A549 (cell line): ENCODE results near the gene PAGE4. TPM values are rescaled to one million over a fixed set of nuclear protein-coding genes. Genes with fewer than 3 reads are reported as not detected.
A peak's percentile ranks its signal among the peaks of the same experiment; 100 is the strongest.

Experiments
- ATAC-seq, 2 experiments: fragments of 200-7000 bp in 1 of 2; fragments of >200 bp in 1 of 2; cut with Nextera tagmentation in 1 of 2; cut with Tn5 transposase in 1 of 2; 3 replicates each; pipeline versions ENCODE4 v1.8.0 to v1.9.1; 2018 to 2020; ENCODE audit warnings: mild to moderate bottlenecking in 1 of 2, moderate library complexity in 1 of 2
- CTCF ChIA-PET: fragments of 300-600 bp; sonication (Branson Sonifier 250); formaldehyde crosslinking; extraction: SDS; loops from one replicate; lab custom pipeline; 2021; ENCODE audit warnings: antibody characterized with exemption, inconsistent platforms; lab: Yijun Ruan, JAX
- POLR2A ChIA-PET: fragments of 350-600 bp; formaldehyde crosslinking; extraction: SDS; loops from one replicate; lab custom pipeline; 2021; ENCODE audit warnings: antibody characterized with exemption, inconsistent platforms; lab: Yijun Ruan, JAX
- DNase-seq, 2 experiments: peaks; one replicate each; pipeline versions ENCODE4 v3.0.0 to v3.0.0-alpha.2; 2011 to 2016; ENCODE audit warnings: low read depth in 1 of 2, low spot score in 1 of 2
- FAIRE-seq: peaks from 2 replicates; lab custom pipeline; 2011; peaks lifted over from hg19 to GRCh38; lab: Jason Lieb, UNC
- H3K27ac ChIP-seq, 2 experiments: fragments of >200 bp; sonication (Bioruptor Twin); formaldehyde crosslinking; 3 replicates each; pipeline ENCODE4 v1.5.1; 2016 to 2017
- H3K4me1 ChIP-seq: fragments of >200 bp; sonication (Bioruptor Twin); formaldehyde crosslinking; 3 replicates; pipeline ENCODE4 v1.6.1; 2016
- H3K4me2 ChIP-seq: fragments of >200 bp; sonication (Bioruptor Twin); formaldehyde crosslinking; 3 replicates; pipeline ENCODE4 v1.6.1; 2016
- H3K4me3 ChIP-seq: fragments of >200 bp; sonication (Bioruptor Twin); formaldehyde crosslinking; 3 replicates; pipeline ENCODE4 v1.5.1; 2016
- H3K9me3 ChIP-seq: fragments of >200 bp; sonication (Bioruptor Twin); formaldehyde crosslinking; 3 replicates; pipeline ENCODE4 v1.6.1; 2016
- EP300 ChIP-seq, 2 experiments: fragments of >200 bp; sonication (Bioruptor Twin); formaldehyde crosslinking; IDR thresholded peaks; 2 replicates in 1 of 2; 3 replicates in 1 of 2; pipeline ENCODE4 v1.6.1; 2016 to 2017
- FOXS1 ChIP-seq: fragments of 250-450 bp; sonication (Bioruptor Pico); IDR thresholded peaks from 2 replicates; pipeline ENCODE4 v1.5.0; 2020; ENCODE audit warnings: mild to moderate bottlenecking, moderate library complexity
- HES2 ChIP-seq: fragments of >200 bp; sonication (Bioruptor Twin); formaldehyde crosslinking; IDR thresholded peaks from 2 replicates; pipeline ENCODE4 v1.6.1; 2016
- HOXB13 ChIP-seq: fragments of 250-450 bp; sonication (Bioruptor Pico); IDR thresholded peaks from 2 replicates; pipeline ENCODE4 v1.5.0; 2020; ENCODE audit warnings: low read depth, mild to moderate bottlenecking, moderate library complexity
- MAFK ChIP-seq: fragments of 450-650 bp; IDR thresholded peaks from 2 replicates; pipeline ENCODE4 v1.6.1; 2014; ENCODE audit not compliant: partially characterized antibody
- MAZ ChIP-seq: fragments of 150-350 bp; IDR thresholded peaks from 2 replicates; pipeline ENCODE4 v1.6.1; 2014; ENCODE audit warnings: antibody characterized with exemption, low read depth, low read length, borderline replicate concordance
- NFE2L2 ChIP-seq: fragments of 150-350 bp; conservative IDR thresholded peaks from 2 replicates; pipeline ENCODE4 v1.6.1; 2014; ENCODE audit warnings: low read length
- RARB ChIP-seq: fragments of 250-450 bp; sonication (Bioruptor Pico); IDR thresholded peaks from 2 replicates; pipeline ENCODE4 v1.8.0; 2021; ENCODE audit warnings: mild to moderate bottlenecking, moderate library complexity
- RFX5 ChIP-seq: fragments of 450-650 bp; IDR thresholded peaks from 2 replicates; pipeline ENCODE4 v1.7.1; 2014; ENCODE audit warnings: antibody characterized with exemption, mild to moderate bottlenecking, moderate library complexity
- SMC3 ChIP-seq: fragments of >200 bp; sonication (Bioruptor Twin); formaldehyde crosslinking; IDR thresholded peaks from 3 replicates; pipeline ENCODE4 v1.6.1; 2018; ENCODE audit warnings: inconsistent platforms
- TFCP2L1 ChIP-seq: fragments of 250-450 bp; sonication (Bioruptor Pico); IDR thresholded peaks from 2 replicates; pipeline ENCODE4 v1.5.0; 2021; ENCODE audit warnings: mild to moderate bottlenecking
- ZFP36 ChIP-seq: fragments of 450-650 bp; IDR thresholded peaks from 2 replicates; pipeline ENCODE4 v1.6.1; 2014; ENCODE audit warnings: borderline replicate concordance; ENCODE audit not compliant: partially characterized antibody
- WGBS: methylation state at CpG from one replicate; pipeline ENCODE4 v1.1.6; 2017; ENCODE audit errors: missing lambda C conversion rate; 5-methylcytosine and 5-hydroxymethylcytosine counted together
- polyA plus RNA-seq, 4 experiments: library from polyadenylated mRNA; depleted of rRNA in 3 of 4; stranded (reverse); fragments of >200 nt; fragmentation: RNase III in 1 of 4; extraction: RNeasy Plus Mini Kit Qiagen cat#74134 plus additional on column Dnase treatment in 1 of 4; gene quantifications; 2 replicates in 3 of 4; 3 replicates in 1 of 4; pipeline ENCODE4 v1.2.3, GENCODE V29; 2011 to 2017
- TF ChIP-seq, protein P1 (sequence below): IDR thresholded peaks from 2 replicates; pipeline ENCODE4 v1.6.1; 2012
- TF ChIP-seq, protein P2 (sequence below): fragments of 250-450 bp; sonication (Bioruptor Pico); IDR thresholded peaks from 2 replicates; pipeline ENCODE4 v1.5.0; 2021; ENCODE audit warnings: mild to moderate bottlenecking, moderate library complexity, borderline replicate concordance

PAGE4 gene
- polyA plus RNA-seq, 2 of the 4 experiments (the other 2 are of a cell fraction), result not detected

DNA sequence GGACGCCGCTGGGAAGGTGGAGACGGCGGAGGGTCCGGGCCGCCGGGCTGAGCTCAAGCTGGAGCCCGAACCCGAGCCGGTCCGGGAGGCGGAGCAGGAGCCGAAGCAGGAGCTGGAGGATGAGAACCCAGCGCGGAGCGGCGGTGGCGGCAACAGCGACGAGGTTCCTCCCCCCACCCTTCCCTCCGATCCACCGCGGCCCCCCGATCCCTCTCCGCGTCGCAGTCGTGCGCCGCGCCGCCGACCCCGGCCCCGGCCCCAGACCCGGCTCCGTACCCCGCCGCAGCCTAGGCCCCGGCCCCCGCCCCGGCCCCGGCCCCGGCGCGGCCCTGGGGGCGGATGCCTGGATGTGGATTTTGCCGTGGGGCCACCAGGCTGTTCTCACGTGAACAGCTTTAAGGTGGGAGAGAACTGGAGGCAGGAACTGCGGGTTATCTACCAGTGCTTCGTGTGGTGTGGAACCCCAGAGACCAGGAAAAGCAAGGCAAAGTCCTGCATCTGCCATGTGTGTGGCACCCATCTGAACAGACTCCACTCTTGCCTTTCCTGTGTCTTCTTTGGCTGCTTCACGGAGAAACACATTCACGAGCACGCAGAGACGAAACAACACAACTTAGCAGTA is 50.7 kb downstream of the PAGE4 start:
- Histone ChIP-seq H3K4me1 (peaks cover 6% of the 10 kb centered on the region; the same call in 1 of the 3 replicates), H3K9me3 (no peaks in the 10 kb centered on the region), H3K4me2 (peak overlapping the region; percentile 72), H3K27ac (peak overlapping the region; percentile 92 to 98), H3K4me3 (peak overlapping the region; percentile 72)
- no peak for TF ChIP-seq HES2
- FAIRE-seq (no peak), DNase-seq (peak in 1 of 2 experiments; percentile 5), ATAC-seq (peak in 1 of 2 experiments; percentile 51; a peak in 5 of 6 replicates)
- 17% methylated on average over 16 of the region's 55 CpGs for WGBS
- ChIA-PET POLR2A (no interaction called here), CTCF (interaction anchor here (0.7 to 2.3 kb wide), 7 partner anchors 9 to 700 kb away, joined by 3 to 10 read pairs (median 3); no protein-coding TSS in a partner anchor)

DNA sequence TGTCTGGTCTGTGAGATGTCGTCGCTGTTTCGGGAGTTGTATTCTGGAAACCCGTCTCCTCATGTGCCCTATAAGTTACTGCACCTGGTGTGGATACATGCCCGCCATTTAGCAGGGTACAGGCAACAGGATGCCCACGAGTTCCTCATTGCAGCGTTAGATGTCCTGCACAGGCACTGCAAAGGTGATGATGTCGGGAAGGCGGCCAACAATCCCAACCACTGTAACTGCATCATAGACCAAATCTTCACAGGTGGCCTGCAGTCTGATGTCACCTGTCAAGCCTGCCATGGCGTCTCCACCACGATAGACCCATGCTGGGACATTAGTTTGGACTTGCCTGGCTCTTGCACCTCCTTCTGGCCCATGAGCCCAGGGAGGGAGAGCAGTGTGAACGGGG is 51.6 kb downstream of the PAGE4 start:
- H3K4me2 ChIP-seq, result peak overlapping the region; percentile 72; the same call in 2 of the 3 replicates
- no peak for DNase-seq
- no peaks in the 10 kb centered on the region for H3K9me3 ChIP-seq
- CTCF ChIA-PET, result interaction anchor here (1.0 to 2.3 kb wide), 5 partner anchors 8 to 700 kb away, joined by 3 to 10 read pairs (median 4); no protein-coding TSS in a partner anchor
- no peak for TF ChIP-seq RARB (CRISPR knock-in tag)
- TF ChIP-seq TFCP2L1, result no peak
- TF ChIP-seq NFE2L2, result no peak
- TF ChIP-seq RFX5, result no peak
- no peak for TF ChIP-seq EP300 (IDR thresholded peaks at IDR 0.05)
- TF ChIP-seq, protein P1, sequence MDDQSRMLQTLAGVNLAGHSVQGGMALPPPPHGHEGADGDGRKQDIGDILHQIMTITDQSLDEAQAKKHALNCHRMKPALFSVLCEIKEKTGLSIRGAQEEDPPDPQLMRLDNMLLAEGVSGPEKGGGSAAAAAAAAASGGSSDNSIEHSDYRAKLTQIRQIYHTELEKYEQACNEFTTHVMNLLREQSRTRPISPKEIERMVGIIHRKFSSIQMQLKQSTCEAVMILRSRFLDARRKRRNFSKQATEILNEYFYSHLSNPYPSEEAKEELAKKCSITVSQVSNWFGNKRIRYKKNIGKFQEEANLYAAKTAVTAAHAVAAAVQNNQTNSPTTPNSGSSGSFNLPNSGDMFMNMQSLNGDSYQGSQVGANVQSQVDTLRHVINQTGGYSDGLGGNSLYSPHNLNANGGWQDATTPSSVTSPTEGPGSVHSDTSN, result no peak
- TF ChIP-seq, protein P2, sequence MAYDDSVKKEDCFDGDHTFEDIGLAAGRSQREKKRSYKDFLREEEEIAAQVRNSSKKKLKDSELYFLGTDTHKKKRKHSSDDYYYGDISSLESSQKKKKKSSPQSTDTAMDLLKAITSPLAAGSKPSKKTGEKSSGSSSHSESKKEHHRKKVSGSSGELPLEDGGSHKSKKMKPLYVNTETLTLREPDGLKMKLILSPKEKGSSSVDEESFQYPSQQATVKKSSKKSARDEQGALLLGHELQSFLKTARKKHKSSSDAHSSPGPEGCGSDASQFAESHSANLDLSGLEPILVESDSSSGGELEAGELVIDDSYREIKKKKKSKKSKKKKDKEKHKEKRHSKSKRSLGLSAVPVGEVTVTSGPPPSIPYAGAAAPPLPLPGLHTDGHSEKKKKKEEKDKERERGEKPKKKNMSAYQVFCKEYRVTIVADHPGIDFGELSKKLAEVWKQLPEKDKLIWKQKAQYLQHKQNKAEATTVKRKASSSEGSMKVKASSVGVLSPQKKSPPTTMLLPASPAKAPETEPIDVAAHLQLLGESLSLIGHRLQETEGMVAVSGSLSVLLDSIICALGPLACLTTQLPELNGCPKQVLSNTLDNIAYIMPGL (CRISPR knock-in tag), result no peak
- no peak for TF ChIP-seq MAZ
- no peak for TF ChIP-seq FOXS1 (CRISPR knock-in tag)
- TF ChIP-seq SMC3, result no peak
- TF ChIP-seq ZFP36, result no peak
- TF ChIP-seq MAFK, result no peak
- no peak for TF ChIP-seq HOXB13 (CRISPR knock-in tag)
- TF ChIP-seq, all 56 proteins: peak for 0
- no peak for ATAC-seq
- peaks cover 6% of the 10 kb centered on the region; the same call in 1 of the 3 replicates for H3K4me1 ChIP-seq
- H3K4me3 ChIP-seq, result no peak overlapping the region
- POLR2A ChIA-PET, result no interaction called here
- whole genome bisulfite sequencing, result 98% methylated on average over 8 of the region's 12 CpGs
- H3K27ac ChIP-seq, result no peak overlapping the region
- no peak for FAIRE-seq

Other genes starting within 250 kb of the PAGE4 start
- gene GAGE12H, start 249.4 kb upstream of the PAGE4 start, polyA plus RNA-seq (2011; rRNA removed), result not detected in 2 replicates
- not detected in 3 replicates for gene GAGE12H, start 249.4 kb upstream of the PAGE4 start, polyA plus RNA-seq (2017; fragmentation: RNase III; extraction: RNeasy Plus Mini Kit Qiagen cat#74134 plus additional on column Dnase treatment)
- gene GAGE2A, start 239.8 kb upstream of the PAGE4 start, polyA plus RNA-seq (2011; rRNA removed), result not detected in 2 replicates
- not detected in 3 replicates for gene GAGE2A, start 239.8 kb upstream of the PAGE4 start, polyA plus RNA-seq (2017; fragmentation: RNase III; extraction: RNeasy Plus Mini Kit Qiagen cat#74134 plus additional on column Dnase treatment)
- not detected in 2 replicates for gene GAGE1, start 230.3 kb upstream of the PAGE4 start, polyA plus RNA-seq (2011; rRNA removed)
- gene GAGE1, start 230.3 kb upstream of the PAGE4 start, polyA plus RNA-seq (2017; fragmentation: RNase III; extraction: RNeasy Plus Mini Kit Qiagen cat#74134 plus additional on column Dnase treatment), result not detected in 3 replicates
- 0.17 and 0.26 TPM in 2 replicates for gene PAGE1, start 133.3 kb upstream of the PAGE4 start, polyA plus RNA-seq (2011; rRNA removed)
- gene PAGE1, start 133.3 kb upstream of the PAGE4 start, polyA plus RNA-seq (2017; fragmentation: RNase III; extraction: RNeasy Plus Mini Kit Qiagen cat#74134 plus additional on column Dnase treatment), result 0.16 TPM in 1 of 3 replicates, not detected in the others
- gene USP27X, start 50.2 kb downstream of the PAGE4 start, polyA plus RNA-seq (2011; rRNA removed), result 4.5 and 5.5 TPM in 2 replicates
- 3.9 to 4.8 TPM (median 4.6 TPM) in 3 replicates for gene USP27X, start 50.2 kb downstream of the PAGE4 start, polyA plus RNA-seq (2017; fragmentation: RNase III; extraction: RNeasy Plus Mini Kit Qiagen cat#74134 plus additional on column Dnase treatment)
- gene CLCN5, start 93.3 kb downstream of the PAGE4 start, polyA plus RNA-seq (2011; rRNA removed), result 5.2 and 6.9 TPM in 2 replicates
- 2.1 to 2.6 TPM (median 2.2 TPM) in 3 replicates for gene CLCN5, start 93.3 kb downstream of the PAGE4 start, polyA plus RNA-seq (2017; fragmentation: RNase III; extraction: RNeasy Plus Mini Kit Qiagen cat#74134 plus additional on column Dnase treatment)